Activated T-cell treated with anti-CD3 and anti-CD28 coated beads for 4 hours (primary cell): ENCODE data around the gene TLCD3A.
"Not testable (repeated sequence)": the region's sequence is repeated elsewhere in the genome, so short reads cannot be mapped to it uniquely, and the experiment has no call there.

Source experiments
- DNase-seq: peaks from one replicate; pipeline ENCODE4 v3.0.0-alpha.2; 2020

The TLCD3A gene

GRCh38 chr17:718075-718474 lies 14.3 kb upstream of the TLCD3A start:
- DNase-seq, result no peak

- DNase-seq, result no peak
These were observed 11.5 kb upstream of the TLCD3A start for GRCh38 chr17:720706-721539.

- no peak for DNase-seq
These were observed 10.9 kb upstream of the TLCD3A start for GRCh38 chr17:721540-721937.

- DNase-seq, result no peak
These were observed 7.3 kb upstream of the TLCD3A start for GRCh38 chr17:725084-725483.

- no peak for DNase-seq
These were observed 6.7 kb upstream of the TLCD3A start for GRCh38 chr17:725746-726145.

- DNase-seq, result no peak
These were observed 6.0 kb upstream of the TLCD3A start for GRCh38 chr17:726271-726919.

GRCh38 chr17:728911-729310 lies 3.5 kb upstream of the TLCD3A start:
- DNase-seq, result no peak

- no peak for DNase-seq
These were observed 741 bp upstream of the TLCD3A start for GRCh38 chr17:731644-732066.

GRCh38 chr17:732902-733720 lies 715 bp downstream of the TLCD3A start:
- no peak for DNase-seq

GRCh38 chr17:733743-734142 lies 1.3 kb downstream of the TLCD3A start:
- DNase-seq, result no peak

GRCh38 chr17:737561-738113 lies 5.2 kb downstream of the TLCD3A start:
- no peak for DNase-seq

- DNase-seq, result no peak
These were observed 8.0 kb downstream of the TLCD3A start for GRCh38 chr17:740240-741017.

- no peak for DNase-seq
These were observed 9.9 kb downstream of the TLCD3A start for GRCh38 chr17:742147-742793.

GRCh38 chr17:743139-743538 lies 10.7 kb downstream of the TLCD3A start:
- no peak for DNase-seq

GRCh38 chr17:744937-745336 lies 12.5 kb downstream of the TLCD3A start:
- DNase-seq, result no peak

- no peak for DNase-seq
These were observed 13.0 kb downstream of the TLCD3A start for GRCh38 chr17:745406-745805.

- no peak for DNase-seq
These were observed 13.8 kb downstream of the TLCD3A start for GRCh38 chr17:746181-746580.

GRCh38 chr17:746783-747629 lies 14.6 kb downstream of the TLCD3A start:
- no peak for DNase-seq

- not testable (repeated sequence) for DNase-seq
These were observed 16.2 kb downstream of the TLCD3A start for GRCh38 chr17:748604-749003.

- not testable (repeated sequence) for DNase-seq
These were observed 17.0 kb downstream of the TLCD3A start for GRCh38 chr17:749359-749758.
